ENCODE data around the gene HTR7.

HTR7 gene

DNA sequence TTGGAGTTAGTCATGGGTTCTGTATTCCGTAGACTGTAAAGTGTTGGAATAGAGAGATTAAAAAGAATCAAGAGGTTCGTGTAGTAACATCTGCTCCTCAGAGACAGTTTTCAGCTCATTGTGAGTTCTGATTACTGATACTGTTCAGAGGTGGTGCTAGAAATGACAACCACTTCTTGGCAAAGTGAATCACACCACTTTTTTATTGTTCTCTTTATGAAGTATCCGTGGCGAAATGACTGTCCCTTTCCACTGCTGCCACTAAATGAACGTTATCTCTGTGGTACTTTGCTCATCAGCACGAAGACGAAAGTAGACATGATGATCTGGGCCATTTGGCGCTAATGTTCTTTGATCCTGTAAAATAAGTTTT, 14.8 kb upstream of the HTR7 start:
- Histone ChIP-seq H3K27ac (ENCODE audit: low read depth, low read length) (no peak overlapping the region), H3K9ac (ENCODE audit: low read length) (no peak overlapping the region), H3K4me3 (ENCODE audit: low read length) (peak overlapping the region; percentile 86), H3K36me3 (ENCODE audit: control insufficient read depth, insufficient read depth, low read length) (peaks cover 3% of the 10 kb centered on the region), H3K4me1 (ENCODE audit: control insufficient read depth, insufficient read depth, low read length) (peaks cover 5% of the 10 kb centered on the region), H3K27me3 (ENCODE audit: control insufficient read depth, insufficient read depth, low read length) (peaks cover 2% of the 10 kb centered on the region)

DNA sequence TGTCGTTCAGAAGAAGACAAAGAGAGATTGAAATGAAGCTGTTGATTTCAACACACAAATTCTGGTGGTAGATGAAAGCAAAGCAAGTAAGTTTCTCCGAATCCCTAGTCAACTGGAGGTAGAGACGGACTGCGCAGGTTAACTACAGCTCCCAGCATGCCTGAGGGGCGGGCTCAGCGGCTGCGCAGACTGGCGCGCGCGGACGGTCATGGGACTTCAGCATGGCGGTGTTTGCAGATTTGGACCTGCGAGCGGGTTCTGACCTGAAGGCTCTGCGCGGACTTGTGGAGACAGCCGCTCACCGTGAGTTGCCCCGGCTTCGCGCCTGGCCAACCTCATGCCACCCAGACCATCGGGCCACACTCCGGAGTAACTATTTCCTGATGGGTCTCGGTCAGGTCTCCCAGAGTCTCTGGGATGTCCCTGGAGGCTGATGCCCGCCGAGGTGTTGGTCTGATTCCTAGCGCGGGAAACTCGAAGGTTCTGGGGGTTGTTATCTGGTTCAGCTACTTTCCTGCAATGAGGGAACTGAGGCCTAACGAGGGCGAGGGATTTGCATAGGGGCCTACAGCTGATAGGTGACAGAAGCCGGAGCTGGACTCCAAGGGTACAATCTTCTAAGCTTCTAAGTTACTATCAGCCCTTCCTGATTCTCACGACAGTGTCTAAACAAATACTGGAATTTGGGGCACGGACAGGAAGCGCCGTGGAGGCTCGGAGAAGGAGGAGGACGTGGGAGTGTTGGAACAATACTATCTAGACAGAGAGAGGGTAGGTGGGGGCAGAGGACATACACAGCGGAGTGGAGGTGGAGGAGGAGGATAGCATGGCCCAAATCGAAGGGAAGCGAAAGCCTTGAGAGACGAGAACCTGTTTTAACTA, 14.2 kb upstream of the HTR7 start, which contains the start of gene RPP30:
RPP30 (plus strand) TSS at position 209 of the 882 bp plus-strand sequence; CDS start at position 222, 13 bp downstream.
- Histone ChIP-seq H3K9ac (ENCODE audit: low read length) (peak within 1 kb of the TSS; percentile 49), H3K27ac (ENCODE audit: low read depth, low read length) (peak within 1 kb of the TSS; percentile 60), H3K27me3 (ENCODE audit: control insufficient read depth, insufficient read depth, low read length) (peaks cover 2% of the 10 kb centered on the region), H3K36me3 (ENCODE audit: control insufficient read depth, insufficient read depth, low read length) (peaks cover 3% of the 10 kb centered on the region), H3K4me1 (ENCODE audit: control insufficient read depth, insufficient read depth, low read length) (peaks cover 5% of the 10 kb centered on the region), H3K4me3 (ENCODE audit: low read length) (peak within 1 kb of the TSS; percentile 86)

DNA sequence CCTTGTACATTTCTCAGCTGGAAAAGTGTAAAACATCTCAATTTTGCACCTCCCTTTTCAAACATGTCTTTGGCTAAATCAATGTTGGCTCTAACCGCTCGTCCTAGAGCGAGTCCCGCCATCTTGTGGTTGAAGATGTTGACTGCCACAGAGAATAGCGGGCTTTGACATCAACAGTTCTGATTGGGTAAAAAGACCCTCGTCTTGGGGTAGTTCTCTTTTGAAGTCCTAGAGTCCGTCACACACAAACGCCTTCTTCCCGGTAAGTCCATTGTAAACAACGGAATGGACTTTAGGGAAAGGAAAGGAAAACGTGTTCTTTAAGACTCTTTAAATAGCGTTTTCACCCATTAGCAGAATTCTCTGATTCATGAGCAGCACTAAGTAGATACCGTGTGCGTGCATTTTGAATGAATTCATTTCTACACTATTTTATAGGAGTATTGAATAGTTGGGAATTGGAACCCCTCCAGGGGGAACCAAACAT, 13.5 kb upstream of the HTR7 start:
- H3K36me3 ChIP-seq (ENCODE audit: control insufficient read depth, insufficient read depth, low read length) = peaks cover 1% of the 10 kb centered on the region
- H3K4me1 ChIP-seq (ENCODE audit: control insufficient read depth, insufficient read depth, low read length) = peaks cover 5% of the 10 kb centered on the region
- peaks cover 2% of the 10 kb centered on the region for H3K27me3 ChIP-seq (ENCODE audit: control insufficient read depth, insufficient read depth, low read length)
- H3K4me3 ChIP-seq (ENCODE audit: low read length) = peak overlapping the region; percentile 86
- peak overlapping the region; percentile 60 for H3K27ac ChIP-seq (ENCODE audit: low read depth, low read length)
- no peak overlapping the region for H3K9ac ChIP-seq (ENCODE audit: low read length)

DNA sequence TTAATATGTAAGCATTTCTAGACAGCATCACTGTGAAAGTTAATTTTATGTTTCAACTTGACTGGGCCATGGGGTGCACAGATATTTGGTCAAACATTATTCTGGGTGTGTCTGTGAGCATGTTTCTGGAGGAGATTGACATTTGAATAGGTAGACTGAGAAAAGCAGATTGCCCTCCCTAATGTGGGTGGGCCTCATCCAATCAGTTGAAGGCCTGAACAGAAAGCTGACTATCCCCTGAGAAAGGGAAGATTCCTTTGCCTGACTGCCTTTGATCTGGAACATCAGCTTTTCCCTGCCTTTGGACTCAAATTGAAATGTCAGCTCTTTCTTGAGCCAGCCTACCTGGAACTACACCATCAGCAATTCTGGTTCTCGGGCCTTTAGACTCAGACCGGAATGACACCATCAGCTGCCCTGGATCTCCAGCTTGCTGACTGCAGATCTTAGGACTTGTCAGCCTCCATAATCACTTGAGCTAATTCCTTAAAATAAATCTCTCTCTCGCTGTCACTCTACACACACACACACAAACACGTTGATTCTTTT, 8.3 kb upstream of the HTR7 start:
- Histone ChIP-seq H3K4me1 (ENCODE audit: control insufficient read depth, insufficient read depth, low read length) (no peaks in the 10 kb centered on the region), H3K27ac (ENCODE audit: low read depth, low read length) (no peak overlapping the region), H3K36me3 (ENCODE audit: control insufficient read depth, insufficient read depth, low read length) (no peaks in the 10 kb centered on the region), H3K27me3 (ENCODE audit: control insufficient read depth, insufficient read depth, low read length) (peaks cover 5% of the 10 kb centered on the region), H3K4me3 (ENCODE audit: low read length) (no peak overlapping the region), H3K9ac (ENCODE audit: low read length) (no peak overlapping the region)

DNA sequence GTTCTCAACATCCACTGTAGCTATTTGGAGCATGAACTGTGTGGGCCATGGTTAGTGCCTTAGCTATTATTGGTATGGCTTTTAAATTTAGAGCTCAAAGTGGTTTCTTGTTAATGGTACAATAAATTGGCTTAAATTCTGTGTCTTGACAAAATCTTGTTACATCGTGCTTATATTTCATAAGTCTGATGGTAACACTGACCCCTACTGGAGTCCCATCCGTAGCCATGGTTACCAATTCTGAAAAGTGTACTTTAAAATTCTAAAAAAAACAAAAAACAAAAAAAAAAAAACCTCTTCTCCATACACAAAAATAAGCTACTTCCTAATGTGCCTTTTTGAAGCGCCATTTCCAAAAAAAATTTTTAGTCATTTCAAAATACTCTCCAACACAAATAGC, 7.6 kb upstream of the HTR7 start:
- no peaks in the 10 kb centered on the region for H3K4me1 ChIP-seq (ENCODE audit: control insufficient read depth, insufficient read depth, low read length)
- H3K4me3 ChIP-seq (ENCODE audit: low read length) = no peak overlapping the region
- H3K36me3 ChIP-seq (ENCODE audit: control insufficient read depth, insufficient read depth, low read length) = no peaks in the 10 kb centered on the region
- H3K9ac ChIP-seq (ENCODE audit: low read length) = no peak overlapping the region
- H3K27me3 ChIP-seq (ENCODE audit: control insufficient read depth, insufficient read depth, low read length) = peaks cover 5% of the 10 kb centered on the region
- H3K27ac ChIP-seq (ENCODE audit: low read depth, low read length) = no peak overlapping the region

DNA sequence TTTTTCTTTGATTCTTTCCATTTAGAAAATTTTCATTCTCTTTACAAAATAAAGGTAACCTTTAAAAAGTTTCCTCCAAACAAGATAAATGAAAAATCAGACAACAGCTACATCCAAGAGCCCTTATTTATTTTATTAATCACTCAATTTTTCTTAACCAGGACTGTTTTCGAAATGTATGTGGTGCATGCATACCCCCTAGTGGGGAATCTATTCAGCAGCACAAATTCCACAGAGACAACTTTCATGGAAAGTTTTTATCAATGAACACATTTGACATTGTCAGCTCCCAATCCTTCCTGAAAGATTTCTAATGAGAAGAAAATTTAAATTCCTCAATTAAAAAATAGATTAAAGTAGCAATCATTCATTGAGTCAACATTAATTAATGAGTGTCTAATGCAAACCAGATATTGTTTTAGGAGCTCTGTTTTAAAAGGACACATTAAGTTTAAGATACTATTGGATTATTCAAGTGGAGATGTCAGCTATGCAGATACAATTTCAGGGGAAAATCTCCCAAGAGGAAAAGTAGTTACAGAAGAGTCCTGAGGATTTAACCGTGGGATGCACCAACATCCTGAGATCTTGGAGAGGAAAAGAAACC, 5.2 kb upstream of the HTR7 start:
- Histone ChIP-seq H3K36me3 (ENCODE audit: control insufficient read depth, insufficient read depth, low read length) (no peaks in the 10 kb centered on the region), H3K4me1 (ENCODE audit: control insufficient read depth, insufficient read depth, low read length) (no peaks in the 10 kb centered on the region), H3K9ac (ENCODE audit: low read length) (no peak overlapping the region), H3K4me3 (ENCODE audit: low read length) (no peak overlapping the region), H3K27me3 (ENCODE audit: control insufficient read depth, insufficient read depth, low read length) (peaks cover 3% of the 10 kb centered on the region), H3K27ac (ENCODE audit: low read depth, low read length) (no peak overlapping the region)

DNA sequence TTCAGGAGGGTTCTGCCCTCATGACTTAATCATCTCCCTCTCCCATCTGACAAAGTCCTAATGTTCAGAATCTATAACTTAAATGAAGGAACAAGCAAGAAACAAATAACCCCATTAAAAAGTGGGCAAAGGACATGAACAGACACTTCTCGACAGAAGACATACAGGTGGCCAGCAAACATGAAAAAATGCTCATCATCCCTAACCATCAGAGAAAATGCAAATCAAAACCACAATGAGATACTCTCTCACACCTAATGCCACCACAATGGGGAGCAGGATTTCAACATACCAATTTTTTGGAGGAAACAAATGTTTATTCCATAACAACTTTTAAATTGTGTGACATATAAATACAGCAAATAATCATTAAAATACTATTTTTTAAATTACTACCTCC, 3.0 kb upstream of the HTR7 start:
- Histone ChIP-seq H3K27ac (ENCODE audit: low read depth, low read length) (no peak overlapping the region), H3K9ac (ENCODE audit: low read length) (no peak overlapping the region), H3K4me1 (ENCODE audit: control insufficient read depth, insufficient read depth, low read length) (no peaks in the 10 kb centered on the region), H3K36me3 (ENCODE audit: control insufficient read depth, insufficient read depth, low read length) (no peaks in the 10 kb centered on the region), H3K27me3 (ENCODE audit: control insufficient read depth, insufficient read depth, low read length) (peaks cover 7% of the 10 kb centered on the region), H3K4me3 (ENCODE audit: low read length) (no peak overlapping the region)

DNA sequence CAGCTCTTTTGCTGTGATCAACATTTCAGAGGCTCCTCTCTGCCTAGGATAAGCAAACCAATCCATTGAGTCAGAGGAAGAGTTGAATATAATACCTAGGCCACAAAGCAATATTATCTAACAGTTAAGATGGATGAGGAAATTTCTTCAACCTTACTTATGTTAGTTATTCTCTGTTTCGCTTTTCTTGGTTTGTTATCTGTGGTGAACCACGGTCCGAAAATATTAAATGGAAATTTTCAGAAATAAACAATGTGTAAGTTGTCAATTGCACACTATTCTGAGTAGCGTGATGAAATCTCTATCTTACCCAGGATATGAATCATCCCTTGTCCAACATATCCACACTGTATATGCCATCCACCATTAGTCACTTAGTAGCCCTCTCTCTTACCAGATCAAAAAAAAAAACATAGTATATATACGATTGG, 1.5 kb upstream of the HTR7 start:
- Histone ChIP-seq H3K9ac (ENCODE audit: low read length) (no peak overlapping the region), H3K4me3 (ENCODE audit: low read length) (no peak overlapping the region), H3K36me3 (ENCODE audit: control insufficient read depth, insufficient read depth, low read length) (no peaks in the 10 kb centered on the region), H3K27me3 (ENCODE audit: control insufficient read depth, insufficient read depth, low read length) (peaks cover 6% of the 10 kb centered on the region), H3K4me1 (ENCODE audit: control insufficient read depth, insufficient read depth, low read length) (no peaks in the 10 kb centered on the region), H3K27ac (ENCODE audit: low read depth, low read length) (no peak overlapping the region)

DNA sequence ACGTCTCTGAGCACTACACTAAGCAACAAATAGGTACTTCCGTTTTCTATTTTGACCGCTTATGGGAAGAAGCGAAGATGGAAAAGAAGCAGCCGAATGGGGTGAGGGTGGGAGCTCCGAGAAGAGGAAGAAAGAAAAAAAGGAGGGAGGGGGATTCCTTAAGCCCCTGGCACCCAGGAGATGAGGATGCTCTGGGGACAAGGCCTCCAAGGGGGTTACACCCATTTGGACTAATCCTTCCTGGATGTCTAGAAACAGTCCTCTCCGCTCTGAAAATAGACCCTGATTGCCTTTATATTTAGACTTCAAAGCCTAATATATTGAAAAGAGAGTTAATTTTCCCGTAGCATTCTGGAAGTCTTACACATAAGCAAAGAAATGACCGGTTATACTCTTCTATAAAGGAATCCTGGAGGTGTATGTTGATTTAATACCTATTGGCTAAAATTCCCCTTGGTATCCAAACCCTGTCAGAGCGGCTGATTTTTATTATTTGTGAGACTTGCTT, 676 bp upstream of the HTR7 start:
- peaks cover 5% of the 10 kb centered on the region for H3K27me3 ChIP-seq (ENCODE audit: control insufficient read depth, insufficient read depth, low read length)
- H3K4me3 ChIP-seq (ENCODE audit: low read length) = peak overlapping the region; percentile 62
- no peak overlapping the region for H3K27ac ChIP-seq (ENCODE audit: low read depth, low read length)

DNA sequence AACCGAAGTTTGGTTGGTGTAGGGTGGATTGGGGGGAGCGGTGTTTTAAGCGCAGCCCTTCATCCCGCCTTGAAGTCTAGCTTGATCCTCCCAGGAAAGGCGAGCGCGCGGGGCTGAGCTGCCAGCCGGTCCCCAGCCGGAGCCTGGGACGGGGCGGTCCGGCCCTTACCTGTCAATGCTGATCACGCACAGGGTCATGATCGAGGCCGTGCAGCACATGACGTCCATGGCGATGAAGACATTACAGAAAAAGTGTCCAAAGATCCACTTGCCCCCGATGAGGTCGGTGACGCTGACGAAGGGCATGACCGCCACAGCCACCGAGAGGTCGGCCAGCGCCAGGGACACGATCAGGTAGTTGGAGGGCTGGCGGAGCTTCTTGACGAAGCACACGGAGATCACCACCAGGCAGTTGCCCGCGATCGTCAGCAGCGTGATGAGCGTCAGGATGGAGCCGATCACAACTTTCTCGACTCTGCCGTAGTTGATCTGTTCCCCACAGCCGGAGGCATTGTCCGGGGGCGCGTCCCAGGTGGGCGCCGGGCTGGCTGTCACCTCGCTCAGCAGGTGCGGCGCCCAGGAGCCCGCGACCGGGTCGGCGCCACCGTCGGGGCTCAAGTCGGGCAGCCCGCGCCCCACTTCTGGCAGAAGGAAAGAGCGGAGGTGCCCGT, 740 bp downstream of the HTR7 start:
- H3K27me3 ChIP-seq (ENCODE audit: control insufficient read depth, insufficient read depth, low read length) = peaks cover 5% of the 10 kb centered on the region
- H3K4me1 ChIP-seq (ENCODE audit: control insufficient read depth, insufficient read depth, low read length) = no peaks in the 10 kb centered on the region
- H3K36me3 ChIP-seq (ENCODE audit: control insufficient read depth, insufficient read depth, low read length) = no peaks in the 10 kb centered on the region
- no peak overlapping the region for H3K9ac ChIP-seq (ENCODE audit: low read length)
- H3K27ac ChIP-seq (ENCODE audit: low read depth, low read length) = no peak overlapping the region
- peak overlapping the region; percentile 63 for H3K4me3 ChIP-seq (ENCODE audit: low read length)

More for the DNA sequence above, 676 bp upstream of the HTR7 start:
- H3K9ac ChIP-seq (ENCODE audit: low read length) = no peak overlapping the region
- no peaks in the 10 kb centered on the region for H3K4me1 ChIP-seq (ENCODE audit: control insufficient read depth, insufficient read depth, low read length)
- H3K36me3 ChIP-seq (ENCODE audit: control insufficient read depth, insufficient read depth, low read length) = no peaks in the 10 kb centered on the region

DNA sequence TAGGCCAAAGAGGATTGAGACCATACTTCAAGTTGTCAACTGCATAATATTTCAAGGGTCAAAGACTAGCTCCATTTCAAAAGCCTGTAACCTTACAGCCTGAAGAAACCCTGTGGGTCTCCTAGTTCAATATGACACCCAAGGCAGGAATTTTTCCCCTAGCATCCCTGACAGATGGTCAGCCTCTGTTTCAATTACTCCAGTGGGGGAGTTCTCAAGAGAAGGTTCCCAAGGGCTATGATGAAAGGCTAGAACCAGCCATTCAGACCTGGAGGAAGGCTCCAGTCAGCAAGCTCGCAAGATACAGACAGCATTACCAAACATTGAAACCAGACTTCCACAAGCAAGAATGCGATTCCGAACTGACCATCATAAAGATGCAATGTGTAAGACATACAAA, 1.6 kb downstream of the HTR7 start:
- Histone ChIP-seq H3K4me1 (ENCODE audit: control insufficient read depth, insufficient read depth, low read length) (no peaks in the 10 kb centered on the region), H3K27ac (ENCODE audit: low read depth, low read length) (no peak overlapping the region), H3K4me3 (ENCODE audit: low read length) (no peak overlapping the region), H3K36me3 (ENCODE audit: control insufficient read depth, insufficient read depth, low read length) (no peaks in the 10 kb centered on the region), H3K9ac (ENCODE audit: low read length) (no peak overlapping the region), H3K27me3 (ENCODE audit: control insufficient read depth, insufficient read depth, low read length) (peaks cover 5% of the 10 kb centered on the region)

DNA sequence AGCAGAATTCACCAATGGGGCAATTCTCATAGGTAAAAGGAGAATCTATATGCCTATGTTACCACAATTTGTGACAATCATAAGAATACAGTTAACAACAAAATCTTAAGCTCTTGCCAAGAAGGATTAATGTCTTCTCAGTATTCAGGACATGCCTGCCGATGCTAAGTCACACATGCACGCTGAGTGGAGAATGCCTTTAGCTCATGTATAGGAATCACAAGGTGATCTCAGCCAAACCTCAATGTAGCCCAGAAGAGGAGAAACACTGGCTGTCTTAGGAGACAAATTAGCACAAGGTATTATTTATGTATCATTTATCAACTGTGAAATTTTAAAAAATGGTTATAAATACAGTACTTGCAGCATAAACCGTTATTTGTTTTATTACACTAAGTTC, 2.7 kb downstream of the HTR7 start:
- Histone ChIP-seq H3K27ac (ENCODE audit: low read depth, low read length) (no peak overlapping the region), H3K27me3 (ENCODE audit: control insufficient read depth, insufficient read depth, low read length) (peaks cover 5% of the 10 kb centered on the region), H3K36me3 (ENCODE audit: control insufficient read depth, insufficient read depth, low read length) (no peaks in the 10 kb centered on the region), H3K4me3 (ENCODE audit: low read length) (no peak overlapping the region), H3K4me1 (ENCODE audit: control insufficient read depth, insufficient read depth, low read length) (no peaks in the 10 kb centered on the region), H3K9ac (ENCODE audit: low read length) (no peak overlapping the region)
